HG02884 (cell line): ENCODE data around the gene ARSK.

Experiments used
- ATAC-seq: cut with Tn5 transposase; IDR thresholded peaks from one replicate; pipeline ENCODE4 v1.9.1; 2021; ENCODE audit warnings: mild to moderate bottlenecking, moderate library complexity; ENCODE audit not compliant: unreplicated experiment

Gene ARSK

DNA sequence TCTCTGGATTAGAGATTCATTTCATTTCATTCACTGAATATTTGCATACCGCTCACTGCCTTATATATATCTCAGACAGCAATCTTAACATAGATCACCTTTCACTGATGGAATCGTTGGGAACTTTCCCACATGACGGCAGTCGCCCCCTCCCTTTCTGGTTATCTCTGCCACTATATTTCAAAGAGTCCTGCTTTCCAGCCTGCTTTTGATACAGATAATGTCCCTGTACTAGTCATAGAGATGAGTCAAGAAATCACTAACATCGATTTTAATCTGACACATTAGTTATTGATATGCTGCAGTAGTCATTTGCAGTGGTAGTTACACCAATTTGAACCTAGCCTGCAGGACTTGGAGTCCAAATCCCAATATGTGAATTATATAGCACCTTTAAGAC is 8.5 kb downstream of the ARSK start:
- ATAC-seq, result no peak

DNA sequence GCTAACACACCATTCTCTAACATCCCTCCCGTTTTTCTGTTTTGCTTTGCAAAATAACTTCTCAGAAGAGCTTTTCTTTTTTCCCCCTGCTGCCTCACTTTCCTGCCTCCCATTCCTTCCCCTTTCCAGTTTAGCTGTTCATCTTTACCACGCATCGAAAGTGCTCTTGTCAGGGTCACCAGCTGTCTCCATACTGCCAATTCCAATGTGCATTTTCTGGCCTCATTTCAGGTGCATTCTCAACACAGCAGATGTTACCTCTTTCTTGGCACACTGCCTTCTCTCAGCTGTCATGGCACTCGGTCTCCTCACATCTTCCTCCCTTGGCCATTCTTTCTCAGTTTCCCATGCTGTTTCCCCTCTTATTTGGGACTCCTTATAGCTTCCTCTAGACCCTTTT is 9.5 kb downstream of the ARSK start:
- no peak for ATAC-seq

DNA sequence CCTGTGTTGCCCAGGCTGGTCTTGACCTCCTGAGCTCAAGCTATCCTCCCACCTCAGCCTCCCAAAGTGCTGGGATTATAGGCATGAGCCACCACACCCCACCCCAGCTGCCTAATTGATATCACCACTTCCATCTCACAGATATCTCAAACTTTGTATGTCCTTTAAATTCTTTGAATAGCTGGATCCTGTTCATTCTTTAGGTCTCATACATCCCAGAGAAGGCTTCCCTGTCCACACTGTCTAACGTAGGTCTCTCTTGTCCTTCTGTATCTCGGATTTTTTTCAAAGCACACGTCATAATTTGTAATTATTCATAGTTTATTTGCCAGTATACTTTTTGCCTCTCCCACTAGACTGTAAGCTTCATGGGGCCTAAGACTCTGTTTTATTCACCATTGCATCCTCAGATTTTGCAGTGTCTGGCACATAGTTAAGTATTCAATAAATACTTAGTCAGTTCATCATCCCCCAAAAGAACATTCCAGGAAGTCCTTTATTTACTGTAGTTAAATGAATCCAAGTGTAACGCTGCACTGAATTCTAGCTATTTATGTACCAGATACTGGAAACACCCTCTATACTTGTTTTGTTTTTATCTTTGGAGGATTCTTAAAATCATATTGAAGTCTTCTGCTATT is 10.5 kb downstream of the ARSK start:
- ATAC-seq, result no peak

DNA sequence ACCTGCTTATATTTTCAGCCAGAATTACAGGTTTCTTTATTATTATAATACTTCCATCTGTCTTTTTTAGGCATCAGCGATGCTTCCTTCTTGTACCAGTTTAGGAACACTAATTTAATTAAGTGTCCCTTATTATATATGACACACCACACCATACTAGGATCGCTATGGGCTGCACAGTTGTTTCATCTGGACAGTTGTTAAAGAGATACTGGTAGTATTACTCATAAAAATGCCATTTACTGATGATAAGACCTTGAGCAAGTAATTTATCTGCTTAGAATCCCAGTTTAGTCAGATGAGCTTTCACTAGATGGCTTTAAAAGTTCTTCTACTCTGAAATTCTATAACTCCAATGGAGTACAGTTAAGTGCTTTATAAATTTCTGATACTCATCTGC is 17.1 kb downstream of the ARSK start:
- no peak for ATAC-seq

DNA sequence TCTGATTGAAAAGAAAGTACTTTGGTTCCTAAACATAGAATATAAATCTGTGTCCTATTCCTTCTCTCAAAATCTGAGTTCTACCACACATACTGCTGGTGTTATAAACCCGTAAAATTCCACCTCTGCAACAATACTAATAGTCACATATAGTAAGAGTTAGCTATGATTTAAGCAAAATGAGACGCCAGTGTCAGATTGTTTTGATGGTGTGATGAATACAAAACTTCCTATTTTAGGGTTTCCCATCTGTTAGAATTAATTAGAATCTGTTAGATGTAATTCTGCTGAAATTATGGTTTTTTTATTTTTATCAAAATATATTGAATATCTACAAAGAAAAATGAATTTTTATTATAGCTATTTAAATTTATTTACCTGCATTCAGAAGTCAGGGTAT is 26.7 kb downstream of the ARSK start:
- ATAC-seq, result no peak

GRCh38 chr5:95583992-95584391 is 29.1 kb downstream of the ARSK start:
- no peak for ATAC-seq

- ATAC-seq, result no peak
These were observed 36.0 kb downstream of the ARSK start for GRCh38 chr5:95590880-95591279.

DNA sequence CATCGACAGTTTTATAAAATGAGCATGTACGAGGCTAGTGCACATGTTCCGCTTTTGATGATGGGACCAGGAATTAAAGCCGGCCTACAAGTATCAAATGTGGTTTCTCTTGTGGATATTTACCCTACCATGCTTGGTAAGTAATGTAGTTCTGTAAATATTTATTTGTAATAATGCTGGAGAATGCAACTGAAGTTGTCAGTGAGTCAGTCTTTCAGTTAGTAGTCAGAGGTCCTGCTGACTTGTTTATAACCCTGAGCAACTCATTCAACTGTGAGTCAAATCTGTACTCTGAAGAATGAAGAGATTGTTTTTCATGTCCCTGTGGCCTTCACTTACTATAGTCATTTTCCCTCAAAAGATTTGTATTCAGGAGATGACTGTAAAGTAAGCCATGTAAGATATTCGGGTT is 36.6 kb downstream of the ARSK start:
- peak; percentile 94 for ATAC-seq

- ATAC-seq, result no peak
These were observed 40.5 kb downstream of the ARSK start for GRCh38 chr5:95595289-95595931.

GRCh38 chr5:95599252-95599651 is 44.4 kb downstream of the ARSK start:
- ATAC-seq, result no peak

- ATAC-seq, result no peak
These were observed 45.7 kb downstream of the ARSK start for GRCh38 chr5:95600557-95600956.

DNA sequence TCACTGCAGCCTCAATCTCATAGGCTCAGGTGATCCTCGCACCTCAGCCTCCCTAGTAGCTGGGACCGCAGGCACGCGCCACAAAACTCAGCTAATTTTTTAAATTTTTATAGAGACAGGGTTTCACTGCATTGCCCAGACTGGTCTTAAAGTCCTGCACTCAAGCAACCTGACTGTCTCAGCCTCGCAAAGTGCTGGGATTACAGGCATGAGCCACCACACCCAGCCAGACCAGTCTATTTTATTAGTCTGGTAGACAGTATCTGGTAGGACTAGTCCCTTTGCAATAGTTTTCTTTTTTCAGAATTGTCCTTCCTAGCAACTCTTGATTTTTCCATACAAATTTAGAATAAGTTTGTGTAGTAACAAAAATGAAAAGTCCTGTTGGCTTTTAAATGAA is 50.9 kb downstream of the ARSK start:
- no peak for ATAC-seq

- ATAC-seq, result no peak
These were observed 51.5 kb downstream of the ARSK start for GRCh38 chr5:95606419-95606818.

- no peak for ATAC-seq
These were observed 54.8 kb downstream of the ARSK start for GRCh38 chr5:95609711-95610110.

- ATAC-seq, result no peak
These were observed 55.6 kb downstream of the ARSK start for GRCh38 chr5:95610546-95610945.

DNA sequence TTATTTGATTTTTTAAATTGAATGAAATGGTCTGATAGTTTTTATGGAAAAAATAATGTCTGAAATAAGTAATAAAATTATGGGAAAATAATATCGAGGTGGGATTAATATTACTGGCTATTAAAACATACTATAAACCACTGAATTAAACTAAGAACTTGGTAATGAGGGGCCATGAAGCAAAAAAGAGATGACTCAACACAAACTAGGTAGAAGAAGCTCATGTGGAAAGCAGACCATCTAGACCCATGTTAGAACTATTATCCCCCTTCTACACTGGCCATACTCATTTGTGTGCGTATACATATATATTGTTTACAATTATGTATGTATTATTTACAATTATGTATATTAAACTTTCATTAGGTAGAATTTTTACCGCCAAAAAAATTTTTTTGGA is 56.5 kb downstream of the ARSK start:
- no peak for ATAC-seq

GRCh38 chr5:95613514-95613913 is 58.6 kb downstream of the ARSK start:
- no peak for ATAC-seq

GRCh38 chr5:95615164-95615467 is 60.2 kb downstream of the ARSK start:
- peak; percentile 50 for ATAC-seq

DNA sequence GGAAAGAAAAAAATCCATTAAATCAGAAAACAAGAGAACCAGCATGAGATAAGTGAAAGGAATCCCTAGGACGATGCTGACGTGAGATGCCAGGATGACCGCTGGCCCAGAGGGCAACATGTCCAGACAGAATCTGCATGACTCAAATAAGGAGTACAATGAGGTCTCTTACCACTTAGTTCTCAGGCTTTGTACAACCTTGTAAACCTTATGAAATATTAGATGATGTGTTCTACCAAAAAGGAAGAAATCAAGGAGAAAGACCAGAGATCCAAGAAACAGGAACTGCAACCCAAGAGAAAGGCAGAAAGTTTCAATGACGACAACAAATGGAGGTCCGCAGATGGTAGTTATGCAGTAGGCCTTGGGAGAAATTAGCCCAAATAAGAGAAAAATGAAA is 62.2 kb downstream of the ARSK start:
- no peak for ATAC-seq

GRCh38 chr5:95619096-95619495 is 64.2 kb downstream of the ARSK start:
- ATAC-seq, result no peak

DNA sequence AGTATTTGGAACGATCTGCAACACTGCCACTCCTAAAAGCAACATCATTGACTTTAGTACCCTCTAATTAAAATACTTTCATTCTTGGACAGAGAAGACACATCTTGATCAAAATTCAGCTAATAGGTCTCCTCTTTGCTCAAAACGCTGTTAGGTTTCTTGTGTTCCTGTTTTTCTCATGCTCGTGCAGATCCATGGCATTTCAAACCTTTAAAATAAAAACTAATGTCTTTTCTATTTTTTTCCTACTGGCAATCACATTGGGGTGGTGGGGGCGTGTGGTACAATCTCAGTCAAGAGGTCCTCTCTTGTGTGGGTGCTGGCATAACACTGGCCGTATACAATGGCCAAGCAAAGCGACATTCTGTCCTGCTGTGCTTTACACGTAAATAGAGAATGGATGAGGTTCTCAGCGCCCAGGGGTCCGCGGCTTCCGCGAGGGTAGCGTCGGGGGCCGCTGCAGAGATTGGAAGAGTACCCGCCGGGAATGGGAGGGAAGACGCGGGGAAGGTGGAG is 64.7 kb downstream of the ARSK start:
- ATAC-seq, result no peak

DNA sequence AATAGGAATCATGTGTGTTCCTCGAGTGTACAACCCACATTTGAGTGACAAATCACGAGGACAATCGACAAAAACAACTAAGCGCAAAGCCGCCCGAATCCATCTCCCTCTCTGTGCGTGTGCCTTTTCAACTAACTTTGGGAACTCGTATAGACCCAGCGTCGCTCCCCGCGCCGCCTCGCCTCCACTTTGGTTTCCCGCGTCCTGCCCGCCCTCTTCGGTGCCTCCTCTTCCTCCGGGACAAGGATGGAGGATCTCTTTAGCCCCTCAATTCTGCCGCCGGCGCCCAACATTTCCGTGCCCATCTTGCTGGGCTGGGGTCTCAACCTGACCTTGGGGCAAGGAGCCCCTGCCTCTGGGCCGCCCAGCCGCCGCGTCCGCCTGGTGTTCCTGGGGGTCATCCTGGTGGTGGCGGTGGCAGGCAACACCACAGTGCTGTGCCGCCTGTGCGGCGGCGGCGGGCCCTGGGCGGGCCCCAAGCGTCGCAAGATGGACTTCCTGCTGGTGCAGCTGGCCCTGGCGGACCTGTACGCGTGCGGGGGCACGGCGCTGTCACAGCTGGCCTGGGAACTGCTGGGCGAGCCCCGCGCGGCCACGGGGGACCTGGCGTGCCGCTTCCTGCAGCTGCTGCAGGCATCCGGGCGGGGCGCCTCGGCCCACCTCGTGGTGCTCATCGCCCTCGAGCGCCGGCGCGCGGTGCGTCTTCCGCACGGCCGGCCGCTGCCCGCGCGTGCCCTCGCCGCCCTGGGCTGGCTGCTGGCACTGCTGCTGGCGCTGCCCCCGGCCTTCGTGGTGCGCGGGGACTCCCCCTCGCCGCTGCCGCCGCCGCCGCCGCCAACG is 65.3 kb downstream of the ARSK start, which contains the start of gene GPR150:
Gene GPR150 (plus strand): TSS at position 58 of the 840 bp plus-strand sequence. CDS start 189 bp downstream, at position 247.
- peak; percentile 45 for ATAC-seq
